Astrocyte of the cerebellum (primary cell): Measurements from ENCODE around the gene LCLAT1.
"Not testable (repeated sequence)": the region's sequence is repeated elsewhere in the genome, so short reads cannot be mapped to it uniquely, and the experiment has no call there.

Source experiments
- DNase-seq: peaks from one replicate; pipeline ENCODE4 v3.0.0-alpha.2; 2011; ENCODE audit warnings: low read depth
- H3K4me3 ChIP-seq: 2 replicates; pipeline ENCODE4 v1.5.1; 2011; ENCODE audit warnings: mild to moderate bottlenecking, low read depth, low read length, moderate library complexity
- CTCF ChIP-seq: IDR thresholded peaks from 2 replicates; pipeline ENCODE4 v1.5.1; 2012; ENCODE audit warnings: low read length, low read depth, moderate library complexity, mild to moderate bottlenecking; ENCODE audit errors: missing control alignments
- in situ Hi-C: cut with HindIII; loops from 2 replicates; pipeline ENCODE4 v1.10.0; 2017; ENCODE audit warnings: low sequenced_read_pairs

The LCLAT1 gene

DNA sequence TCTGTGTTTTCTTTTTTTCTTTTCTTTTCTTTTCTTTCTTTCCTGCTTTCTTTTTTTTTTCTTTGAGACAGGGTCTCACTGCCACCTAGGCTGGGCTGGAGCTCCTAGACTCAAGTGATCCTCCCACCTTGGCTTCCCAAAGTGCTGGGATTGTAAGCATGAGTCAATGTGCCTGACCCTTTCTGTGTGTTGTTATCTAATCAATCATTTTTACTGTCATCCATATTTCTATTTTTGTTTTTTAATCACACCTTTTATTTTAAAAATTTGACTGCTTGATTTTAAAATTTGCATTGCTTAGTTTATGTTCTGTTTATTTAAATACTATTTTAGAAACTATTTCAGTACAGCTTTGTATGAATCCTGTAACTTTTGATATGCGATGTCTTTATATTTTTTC lies 19.2 kb downstream of the LCLAT1 start:
- TF ChIP-seq CTCF = no peak
- no peak overlapping the region for H3K4me3 ChIP-seq
- in situ Hi-C loops = no loop called here
- no peak for DNase-seq

- H3K4me3 ChIP-seq, DNase-seq, in situ Hi-C loops: not testable (repeated sequence)
Observed at GRCh38 chr2:30467062-30467826, 20.2 kb downstream of the LCLAT1 start.

- no peak overlapping the region for H3K4me3 ChIP-seq
- in situ Hi-C loops = no loop called here
- no peak for TF ChIP-seq CTCF
- DNase-seq = no peak
Observed at GRCh38 chr2:30470426-30470825, 23.4 kb downstream of the LCLAT1 start.

GRCh38 chr2:30472326-30472725 lies 25.3 kb downstream of the LCLAT1 start:
- no peak for TF ChIP-seq CTCF
- in situ Hi-C loops = no loop called here
- no peak overlapping the region for H3K4me3 ChIP-seq
- no peak for DNase-seq

GRCh38 chr2:30475542-30475941 lies 28.5 kb downstream of the LCLAT1 start:
- in situ Hi-C loops = no loop called here
- H3K4me3 ChIP-seq = no peak overlapping the region
- DNase-seq = no peak
- TF ChIP-seq CTCF = no peak

- TF ChIP-seq CTCF = no peak
- in situ Hi-C loops = no loop called here
- no peak for DNase-seq
- no peak overlapping the region for H3K4me3 ChIP-seq
Observed at GRCh38 chr2:30476636-30477035, 29.6 kb downstream of the LCLAT1 start.

- in situ Hi-C loops = no loop called here
- H3K4me3 ChIP-seq = no peak overlapping the region
- no peak for DNase-seq
- no peak for TF ChIP-seq CTCF
Observed at GRCh38 chr2:30480703-30481322, 33.8 kb downstream of the LCLAT1 start.
